Hematopoietic multipotent progenitor cell treated with erythropoietin and hydrocortisone succinate and interleukin-3 and kit ligand, for 17 days (in vitro differentiated cells): ENCODE data around the gene RTL10.
"Not testable (repeated sequence)": the region's sequence is repeated elsewhere in the genome, so short reads cannot be mapped to it uniquely, and the experiment has no call there.

Experiments used
- DNase-seq: peaks from one replicate; pipeline ENCODE4 v3.0.0-alpha.2; 2015; ENCODE audit warnings: low spot score

The RTL10 gene

DNA sequence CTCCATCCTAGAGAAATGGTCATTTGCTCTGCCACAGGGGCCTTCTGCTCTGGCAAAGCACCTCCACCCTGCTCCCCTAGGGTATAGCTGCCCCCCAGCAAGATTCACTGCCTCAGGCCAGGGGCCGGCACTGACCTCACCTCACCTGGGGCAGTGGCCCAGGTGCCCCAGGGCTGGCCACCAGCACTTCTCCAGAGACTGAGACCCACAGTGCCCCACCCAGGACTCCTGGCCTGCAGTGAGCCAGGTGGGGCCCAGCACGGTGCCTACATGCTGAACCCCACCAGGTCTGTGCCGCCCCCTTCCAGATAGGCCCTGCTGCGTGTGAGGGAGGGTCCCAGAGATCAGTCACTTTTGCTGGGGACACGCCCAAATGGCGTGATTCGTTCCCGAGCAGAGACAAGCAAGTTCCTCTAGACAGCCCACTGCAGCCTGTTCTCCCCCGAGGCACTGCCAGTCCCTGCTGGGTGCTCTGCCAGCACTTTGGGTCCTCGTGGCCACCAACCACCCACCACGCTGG is 10.8 kb downstream of the RTL10 start:
- DNase-seq: no peak

DNA sequence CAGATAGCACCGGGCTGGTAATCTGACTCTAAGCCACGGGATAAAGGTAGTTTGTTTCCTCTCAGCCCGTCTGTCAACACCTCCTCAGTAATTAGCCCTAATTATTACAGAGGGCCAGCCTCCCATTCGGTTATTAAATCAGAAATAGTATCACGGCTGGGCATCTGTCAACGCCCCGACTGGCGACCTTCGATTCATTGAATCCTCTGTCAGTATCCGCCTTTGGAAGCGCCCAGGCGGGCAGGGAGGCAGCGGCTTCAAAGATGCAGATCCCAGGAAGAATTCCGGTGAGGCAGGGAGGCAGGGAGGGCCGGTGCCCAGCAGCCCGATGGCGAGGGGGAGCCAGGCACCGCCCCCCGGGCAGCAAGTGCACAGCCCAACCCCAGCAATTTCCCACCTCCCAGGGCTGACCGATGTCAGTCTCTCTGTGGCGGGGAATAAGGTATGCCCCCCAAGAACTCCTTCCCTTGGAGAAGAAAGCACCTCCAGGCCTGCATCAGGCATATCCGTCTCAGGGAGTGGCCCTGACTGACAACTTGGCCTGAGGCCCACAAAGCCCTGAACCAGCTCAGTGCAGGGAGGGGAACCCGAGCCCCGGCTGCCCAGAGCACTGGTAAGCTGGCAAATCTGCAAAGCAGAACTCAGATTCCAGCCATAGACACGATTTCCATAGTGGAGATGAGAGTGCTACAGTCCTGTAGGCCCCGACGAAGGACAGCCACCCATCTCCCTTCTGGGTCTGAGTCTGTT is 11.4 kb downstream of the RTL10 start:
- no peak for DNase-seq

DNA sequence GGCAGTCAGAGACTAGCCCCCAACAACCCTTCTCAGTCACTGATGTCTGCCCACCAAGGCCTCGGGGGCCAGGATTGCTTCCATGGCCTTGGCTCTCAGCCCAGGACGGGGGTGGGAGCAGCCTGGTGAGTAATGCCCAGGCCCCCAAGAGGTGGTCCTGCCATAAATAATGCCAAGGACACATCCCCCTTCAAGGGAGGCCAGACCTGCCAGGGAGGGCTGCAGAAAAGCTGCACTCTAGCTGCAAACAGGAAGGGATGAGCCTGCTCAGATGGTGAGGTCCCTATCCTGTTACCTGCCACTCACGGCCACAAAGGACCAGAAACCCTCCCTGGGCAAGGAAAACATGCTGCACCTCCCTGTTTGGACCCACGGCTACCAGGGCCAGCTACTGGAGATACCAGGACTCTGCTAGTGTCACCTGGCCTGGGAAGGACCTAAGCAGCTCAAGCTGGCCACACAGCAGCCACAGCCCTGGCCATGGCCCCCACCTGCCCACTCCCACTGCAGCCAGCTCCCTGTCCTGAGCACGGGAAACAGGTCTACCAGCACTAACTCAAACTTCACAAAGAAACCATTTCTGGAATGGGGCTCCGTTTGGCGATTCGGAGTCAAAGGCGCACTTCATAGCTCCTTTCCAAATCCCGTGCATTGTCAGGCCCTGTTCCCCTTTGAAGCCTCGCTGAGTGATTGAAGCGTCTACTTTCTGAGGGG is 12.1 kb downstream of the RTL10 start:
- no peak for DNase-seq

DNA sequence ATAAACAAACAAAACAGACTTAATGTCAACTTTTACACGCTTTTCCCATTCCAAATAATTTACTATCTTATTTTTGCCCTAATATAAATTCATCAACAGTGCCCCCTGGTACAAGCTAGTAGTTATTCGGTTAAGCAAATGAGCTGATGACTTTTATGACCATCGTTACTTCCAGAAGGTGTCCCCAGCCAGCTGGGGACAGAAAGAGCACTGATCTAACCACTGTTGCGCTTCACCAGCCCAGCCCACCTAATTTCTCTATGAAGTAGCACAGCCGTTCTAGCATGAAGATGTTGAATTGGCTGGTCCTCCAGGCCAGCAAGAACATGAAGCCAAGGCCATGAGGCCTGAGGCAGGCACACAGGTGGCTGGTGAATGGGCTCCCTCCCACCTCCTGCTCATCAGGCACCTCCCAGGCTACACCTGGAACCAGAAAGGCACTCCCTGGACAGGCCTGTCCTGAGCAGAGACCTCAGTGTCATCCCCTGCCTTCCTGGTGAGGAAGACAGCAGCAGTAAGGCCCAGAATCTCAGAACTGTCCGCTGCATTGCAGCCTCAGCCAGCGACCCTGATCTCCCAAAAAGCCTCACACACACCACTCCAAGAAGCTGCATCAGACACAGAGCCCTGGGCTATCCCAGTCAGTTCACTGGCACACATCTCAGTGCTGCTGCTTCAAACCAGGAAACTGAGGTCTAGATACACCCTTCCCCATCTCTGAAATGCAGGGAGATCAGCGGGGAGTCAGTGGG is 12.9 kb downstream of the RTL10 start:
- DNase-seq: no peak

DNA sequence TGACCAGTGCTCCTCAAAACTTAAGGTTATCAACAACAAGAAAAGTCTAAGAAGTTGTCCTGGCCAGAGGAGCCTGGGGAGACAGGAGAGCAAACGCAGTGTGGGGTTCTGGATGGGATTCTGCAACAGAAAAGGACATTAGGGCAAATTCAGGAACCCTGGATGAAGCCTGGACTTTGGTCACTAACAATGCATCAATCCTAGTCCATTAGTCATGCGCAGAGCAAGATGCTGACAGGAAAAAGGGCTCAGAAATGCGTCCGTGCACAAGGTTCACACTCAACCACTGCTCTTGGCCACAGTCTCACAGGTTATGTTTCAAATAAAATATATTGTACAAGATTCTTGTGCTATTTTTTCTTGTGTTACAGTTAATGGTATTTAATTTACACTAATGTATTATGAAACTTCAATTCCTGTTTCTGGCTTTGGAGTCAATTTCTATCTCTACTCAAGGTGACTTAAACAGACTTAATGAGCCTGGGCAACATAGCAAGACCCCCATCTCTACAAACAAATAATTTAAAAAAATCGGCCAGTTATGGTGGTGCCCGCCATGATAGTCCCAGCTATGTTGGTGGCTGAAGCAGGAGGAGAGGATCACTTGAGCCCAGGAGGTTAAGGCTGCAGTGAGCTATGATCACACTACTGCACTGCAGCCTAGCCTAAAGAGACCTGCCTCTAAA is 13.6 kb downstream of the RTL10 start:
- no peak for DNase-seq

- no peak for DNase-seq
Observed at GRCh38 chr22:19840059-19840458, 14.6 kb downstream of the RTL10 start.

DNA sequence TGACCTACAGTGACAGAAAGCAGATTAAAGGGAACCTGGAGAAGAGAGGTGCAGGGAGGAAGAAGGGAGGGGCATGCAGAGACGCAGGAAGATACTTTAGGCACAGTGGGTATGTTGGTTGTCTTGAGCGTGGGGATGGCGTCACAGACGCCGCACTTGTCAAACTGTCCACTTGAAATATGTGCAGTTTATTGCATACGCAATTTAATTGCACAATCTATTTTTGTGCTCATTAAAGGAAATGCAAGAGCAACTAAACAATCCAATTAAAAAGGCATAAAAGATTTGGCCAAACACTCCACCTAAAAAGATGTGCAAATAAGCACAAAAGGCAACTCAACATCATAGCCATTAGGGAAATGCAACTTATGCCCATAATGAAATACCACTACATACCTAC is 16.8 kb downstream of the RTL10 start:
- no peak for DNase-seq

DNA sequence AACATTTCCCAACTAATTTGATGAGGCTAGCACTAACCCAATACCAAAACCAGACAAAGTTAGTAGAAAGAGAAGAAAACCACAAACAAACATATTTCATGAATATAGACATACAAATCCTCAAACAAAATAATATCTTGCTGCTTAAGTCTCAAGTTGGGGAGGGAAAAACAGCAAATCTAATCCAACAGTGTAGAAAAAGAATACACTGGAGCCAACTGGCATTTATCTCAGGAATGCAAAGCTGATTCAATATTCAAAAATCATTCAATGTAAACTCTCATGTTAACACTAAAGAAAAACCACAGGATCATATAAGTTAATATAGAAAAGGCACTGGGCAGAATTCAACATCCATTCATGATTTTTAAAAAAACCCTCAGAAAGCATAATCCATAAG is 18.2 kb downstream of the RTL10 start:
- no peak for DNase-seq

DNA sequence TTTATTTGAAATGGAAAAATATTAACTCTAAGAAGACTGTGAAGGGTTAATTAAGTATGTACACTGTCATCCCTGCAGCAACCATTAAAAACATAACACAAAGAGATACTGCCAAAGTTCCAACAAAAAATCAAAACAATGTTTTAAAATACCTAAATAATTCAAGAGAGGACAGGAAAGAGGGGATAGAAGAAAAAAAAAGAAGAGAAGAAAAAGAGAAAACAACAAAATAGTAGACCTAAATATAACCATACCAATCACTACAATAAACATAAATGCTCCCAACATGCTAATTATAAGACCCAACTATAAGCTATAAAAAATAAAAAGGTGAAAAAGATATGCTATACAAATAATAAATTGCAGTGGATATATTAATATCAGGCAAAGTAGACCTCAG is 20.1 kb downstream of the RTL10 start:
- DNase-seq: no peak

GRCh38 chr22:19833327-19833726 is 21.3 kb downstream of the RTL10 start:
- DNase-seq: not testable (repeated sequence)

- DNase-seq: no peak
Observed at GRCh38 chr22:19832476-19833108, 22.1 kb downstream of the RTL10 start.

- not testable (repeated sequence) for DNase-seq
Observed at GRCh38 chr22:19831979-19832378, 22.7 kb downstream of the RTL10 start.

DNA sequence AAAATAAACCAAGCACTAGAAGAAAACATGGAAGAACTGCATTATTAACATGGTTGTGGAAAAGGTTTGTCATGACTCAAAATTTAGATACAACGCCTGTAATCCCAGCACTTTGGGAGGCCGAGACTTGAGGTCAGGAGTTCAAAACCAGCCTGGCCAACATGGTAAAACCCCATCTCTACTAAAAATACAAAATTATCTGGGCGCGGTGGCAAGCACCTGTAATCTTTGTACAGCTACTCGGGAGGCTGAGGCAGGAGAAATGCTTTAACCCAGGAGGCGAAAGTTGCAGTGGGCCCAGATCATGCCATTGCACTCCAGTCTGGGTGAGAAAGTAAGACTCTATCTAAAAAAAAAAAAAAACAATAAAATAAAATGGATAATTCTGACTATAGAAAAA is 23.7 kb downstream of the RTL10 start:
- no peak for DNase-seq

- no peak for DNase-seq
Observed at GRCh38 chr22:19828035-19828401, 26.7 kb downstream of the RTL10 start.

GRCh38 chr22:19827341-19828034 is 27.2 kb downstream of the RTL10 start:
- DNase-seq: no peak

DNA sequence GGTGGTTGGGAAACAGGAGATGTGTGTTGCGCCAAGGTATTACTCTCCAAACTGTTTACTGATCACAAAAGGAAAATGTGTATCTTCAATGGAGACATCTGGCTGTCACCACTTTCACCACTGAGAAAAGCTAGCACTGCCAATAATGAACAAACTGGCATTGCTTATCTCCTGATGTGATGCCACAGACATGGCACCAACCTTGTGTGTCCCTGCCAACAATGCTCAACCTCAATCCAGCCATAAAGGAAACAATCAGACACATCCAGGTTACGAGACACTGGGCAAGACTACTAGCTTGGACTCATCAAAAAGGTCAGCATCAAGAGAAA is 28.1 kb downstream of the RTL10 start:
- DNase-seq: no peak

DNA sequence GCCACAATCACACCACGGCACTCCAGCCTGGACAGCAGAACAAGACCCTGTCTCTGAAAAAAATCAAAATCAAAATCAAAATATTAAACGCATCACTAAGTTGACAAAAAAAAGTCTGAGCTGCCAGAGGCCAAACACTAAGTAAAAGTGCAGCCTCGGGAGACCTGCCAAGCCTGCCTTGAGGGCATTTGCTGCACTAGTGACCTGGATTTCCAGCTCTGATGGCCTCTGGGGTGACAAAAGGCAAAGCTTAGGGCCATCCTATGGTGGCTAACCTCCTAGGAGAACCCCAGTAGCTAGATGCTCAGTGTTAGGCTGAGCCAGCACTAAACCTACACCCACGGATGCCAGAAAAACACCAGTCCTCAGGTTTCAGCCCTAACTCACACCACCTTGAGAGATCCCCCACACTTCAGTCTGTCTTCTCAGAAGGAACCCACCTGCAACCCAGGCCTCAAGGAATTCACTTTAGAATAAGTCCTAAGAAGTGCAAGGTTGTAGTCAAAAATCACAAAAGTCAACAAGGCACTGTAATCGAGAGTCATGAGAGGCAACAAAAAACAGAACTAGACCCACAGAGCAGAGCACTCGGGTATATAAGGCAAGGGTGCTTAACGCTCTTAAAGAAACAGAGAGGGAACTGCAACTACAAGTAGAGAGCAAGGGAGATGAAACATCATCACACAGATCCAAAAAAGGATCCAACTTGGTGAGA is 28.6 kb downstream of the RTL10 start:
- DNase-seq: no peak

- DNase-seq: no peak
Observed at GRCh38 chr22:19824926-19825339, 29.7 kb downstream of the RTL10 start.

DNA sequence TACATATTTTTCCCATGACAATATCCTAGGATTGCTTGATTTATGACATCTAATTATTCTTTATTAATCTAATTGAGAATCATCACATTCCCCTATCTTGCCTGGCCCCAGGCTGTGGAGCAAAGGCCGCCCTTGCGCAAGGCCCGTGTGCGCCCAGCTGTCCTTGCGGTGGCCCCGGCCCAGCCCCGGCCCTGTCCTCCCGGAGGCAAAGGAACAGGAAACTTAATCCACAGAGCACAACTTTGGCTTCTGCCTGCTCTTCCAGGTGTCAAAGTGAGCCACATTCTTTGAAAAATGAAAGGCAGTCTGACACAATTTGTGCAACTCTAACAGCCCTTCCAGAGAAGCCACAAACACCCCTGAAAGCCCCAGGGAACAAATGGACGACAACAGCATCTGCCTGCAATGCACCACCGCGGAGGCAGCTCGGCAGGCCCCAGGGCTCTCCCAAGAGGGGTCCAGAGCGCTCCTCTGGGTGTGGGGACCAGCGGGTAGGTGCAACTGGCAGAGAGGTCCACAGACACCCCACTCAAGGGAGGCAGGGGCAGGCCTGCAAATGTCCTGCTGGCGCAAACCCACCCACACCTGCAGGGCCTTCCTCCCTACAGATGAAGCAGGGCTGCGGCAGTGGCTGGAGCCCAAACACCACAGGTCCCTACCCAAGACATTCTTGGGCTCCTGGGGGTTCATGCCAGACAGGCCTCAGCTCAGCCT is 30.3 kb downstream of the RTL10 start:
- DNase-seq: no peak

DNA sequence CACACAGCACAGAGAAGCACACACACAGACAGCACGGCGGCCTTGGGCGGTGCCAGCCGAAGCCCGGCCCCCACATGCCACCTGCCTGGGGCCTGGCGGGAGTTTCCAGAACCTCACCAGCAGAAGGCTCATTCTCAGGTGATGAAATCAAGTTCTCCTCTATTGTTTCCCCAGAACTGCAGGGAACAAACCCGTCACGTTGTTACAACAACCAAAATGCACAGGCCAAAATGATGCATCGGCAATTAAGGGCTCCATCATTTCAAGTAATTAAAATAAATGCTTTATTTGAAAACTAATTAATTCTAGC is 30.8 kb downstream of the RTL10 start:
- no peak for DNase-seq
